Activated T-helper 1 cell treated with anti-CD3 and anti-CD28 coated beads, Interleukin-12 subunit alpha, Interleukin-12 subunit beta, Interleukin-2, Interleukin-4 antibody, amounts not matched to agents 30 ng/mL and 10 ng/mL and 1 ng/mL, durations not matched to agents 14 hours and 24 hours and 36 hours (primary cell): ENCODE data around the gene KCNJ8. TPM values are rescaled to one million over a fixed set of nuclear protein-coding genes. Genes with fewer than 3 reads are reported as not detected.
"Not testable (repeated sequence)": the region's sequence is repeated elsewhere in the genome, so short reads cannot be mapped to it uniquely, and the experiment has no call there.

Source experiments
- DNase-seq: peaks from one replicate; pipeline ENCODE4 v3.0.0; 2021; ENCODE audit warnings: low spot score
- H3K27ac Mint-ChIP-seq: one replicate; pipeline ENCODE4 v1.8.0; 2021; ENCODE audit warnings: mild to moderate bottlenecking, mixed read lengths
- H3K27me3 Mint-ChIP-seq: one replicate; pipeline ENCODE4 v1.8.0; 2022; ENCODE audit warnings: mild to moderate bottlenecking, moderate library complexity, mixed read lengths; ENCODE audit not compliant: insufficient read depth
- H3K36me3 Mint-ChIP-seq: one replicate; pipeline ENCODE4 v1.8.0; 2021; ENCODE audit warnings: low read depth, mixed read lengths
- H3K4me1 Mint-ChIP-seq: one replicate; pipeline ENCODE4 v1.8.0; 2021; ENCODE audit warnings: low read depth, mixed read lengths
- H3K4me3 Mint-ChIP-seq: one replicate; pipeline ENCODE4 v1.8.0; 2021; ENCODE audit warnings: mild to moderate bottlenecking, moderate library complexity, mixed read lengths
- H3K9me3 Mint-ChIP-seq: one replicate; pipeline ENCODE4 v1.8.0; 2021; ENCODE audit warnings: mixed read lengths
- intact Hi-C: fragments of 100-400 bp; cut with micrococcal nuclease; formaldehyde crosslinking; loops from one replicate; pipeline ENCODE4 v1.15.1; 2024
- total RNA-seq: library from RNA; stranded (reverse); gene quantifications from 2 replicates; pipeline ENCODE4 v1.2.3, GENCODE V29; 2022

The KCNJ8 gene
- total RNA-seq: not detected in 2 replicates

GRCh38 chr12:21774358-21775132, at the start of gene KCNJ8:
TSS of gene KCNJ8 (minus strand) at chr12:21774706. CDS start at chr12:21773616, 1,090 bp downstream.
- peaks cover 40% of the 10 kb centered on the region for H3K27me3 Mint-ChIP-seq
- H3K4me3 Mint-ChIP-seq: no peak within 1 kb of the TSS
- intact Hi-C loops: loop anchor here (5.0 to 10.0 kb wide), 2 partner anchors 168 to 560 kb away; partner anchors contain the start of genes ABCC9 and ST8SIA1
- no peak for DNase-seq
- H3K4me1 Mint-ChIP-seq: no peaks in the 10 kb centered on the region
- H3K36me3 Mint-ChIP-seq: no peaks in the 10 kb centered on the region
- H3K27ac Mint-ChIP-seq: no peak within 1 kb of the TSS
- no peaks in the 10 kb centered on the region for H3K9me3 Mint-ChIP-seq

- H3K9me3 Mint-ChIP-seq: no peaks in the 10 kb centered on the region
- H3K27ac Mint-ChIP-seq: no peak overlapping the region
- H3K27me3 Mint-ChIP-seq: peaks cover 2% of the 10 kb centered on the region
- H3K4me3 Mint-ChIP-seq: no peak overlapping the region
- H3K36me3 Mint-ChIP-seq: no peaks in the 10 kb centered on the region
- intact Hi-C loops: no loop called here
- no peak for DNase-seq
- H3K4me1 Mint-ChIP-seq: no peaks in the 10 kb centered on the region
Observed at GRCh38 chr12:21823581-21823980, 49.1 kb upstream of the KCNJ8 start.

GRCh38 chr12:21819678-21820077, 45.2 kb upstream of the KCNJ8 start:
- intact Hi-C loops: no loop called here
- Mint-ChIP-seq H3K27me3 (peaks cover 2% of the 10 kb centered on the region), H3K27ac (no peak overlapping the region), H3K9me3 (no peaks in the 10 kb centered on the region), H3K36me3 (no peaks in the 10 kb centered on the region), H3K4me3 (no peak overlapping the region), H3K4me1 (no peaks in the 10 kb centered on the region)
- DNase-seq: no peak

DNA sequence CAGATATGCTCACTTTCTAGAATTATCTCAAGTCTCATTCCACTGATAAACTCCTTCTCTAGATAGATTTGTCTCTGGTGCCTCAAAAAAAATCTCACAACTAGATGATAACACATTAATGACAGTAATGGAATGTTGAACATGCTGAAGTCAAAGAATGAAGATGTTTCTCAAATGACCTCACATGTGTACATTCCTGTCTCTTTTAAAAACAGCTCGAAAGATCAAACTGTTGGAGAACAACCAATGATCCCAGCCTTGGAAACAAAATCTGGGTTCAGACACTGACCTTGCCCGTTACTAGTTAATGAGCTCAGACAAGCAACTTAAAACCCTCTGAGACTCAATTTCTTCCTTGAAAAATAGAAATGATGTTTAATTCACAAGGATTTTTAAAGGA, 44.7 kb upstream of the KCNJ8 start:
- Mint-ChIP-seq H3K36me3 (no peaks in the 10 kb centered on the region), H3K4me3 (no peak overlapping the region), H3K4me1 (no peaks in the 10 kb centered on the region), H3K9me3 (no peaks in the 10 kb centered on the region), H3K27me3 (peaks cover 2% of the 10 kb centered on the region), H3K27ac (no peak overlapping the region)
- DNase-seq: no peak
- intact Hi-C loops: no loop called here

DNA sequence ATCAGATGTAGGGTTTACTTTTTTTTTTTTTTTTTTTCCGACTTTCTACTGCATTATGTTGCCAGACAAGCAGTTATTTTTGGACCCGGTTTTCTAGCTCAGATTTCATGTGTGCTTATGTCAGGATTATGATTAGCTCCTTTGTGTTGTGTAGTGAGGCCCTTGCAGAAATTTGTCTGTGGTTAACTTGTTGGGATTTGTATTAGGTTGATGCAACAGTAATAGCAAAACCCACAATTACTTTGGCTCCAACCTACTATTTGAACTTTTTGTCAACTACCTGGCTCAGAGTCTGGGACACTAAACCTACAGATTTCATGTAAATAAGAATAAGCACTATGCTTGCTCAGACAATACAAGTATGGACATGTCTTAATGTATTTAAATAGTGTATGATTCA, 44.1 kb upstream of the KCNJ8 start:
- H3K4me3 Mint-ChIP-seq: no peak overlapping the region
- intact Hi-C loops: no loop called here
- no peaks in the 10 kb centered on the region for H3K36me3 Mint-ChIP-seq
- DNase-seq: no peak
- no peaks in the 10 kb centered on the region for H3K27me3 Mint-ChIP-seq
- H3K27ac Mint-ChIP-seq: no peak overlapping the region
- no peaks in the 10 kb centered on the region for H3K9me3 Mint-ChIP-seq
- H3K4me1 Mint-ChIP-seq: no peaks in the 10 kb centered on the region

- H3K9me3 Mint-ChIP-seq: no peaks in the 10 kb centered on the region
- intact Hi-C loops: no loop called here
- no peak overlapping the region for H3K4me3 Mint-ChIP-seq
- no peaks in the 10 kb centered on the region for H3K27me3 Mint-ChIP-seq
- no peaks in the 10 kb centered on the region for H3K4me1 Mint-ChIP-seq
- H3K27ac Mint-ChIP-seq: no peak overlapping the region
- no peaks in the 10 kb centered on the region for H3K36me3 Mint-ChIP-seq
- no peak for DNase-seq
Observed at GRCh38 chr12:21815306-21816062, 41.0 kb upstream of the KCNJ8 start.

GRCh38 chr12:21814814-21815213, 40.3 kb upstream of the KCNJ8 start:
- Mint-ChIP-seq H3K4me1 (no peaks in the 10 kb centered on the region), H3K4me3 (no peak overlapping the region), H3K27me3 (no peaks in the 10 kb centered on the region), H3K9me3 (peaks cover 4% of the 10 kb centered on the region), H3K36me3 (no peaks in the 10 kb centered on the region), H3K27ac (no peak overlapping the region)
- DNase-seq: no peak
- intact Hi-C loops: no loop called here

GRCh38 chr12:21814327-21814726, 39.8 kb upstream of the KCNJ8 start:
- H3K4me3 Mint-ChIP-seq: no peak overlapping the region
- peaks cover 4% of the 10 kb centered on the region for H3K9me3 Mint-ChIP-seq
- intact Hi-C loops: no loop called here
- H3K4me1 Mint-ChIP-seq: no peaks in the 10 kb centered on the region
- H3K27ac Mint-ChIP-seq: no peak overlapping the region
- no peaks in the 10 kb centered on the region for H3K36me3 Mint-ChIP-seq
- no peak for DNase-seq
- no peaks in the 10 kb centered on the region for H3K27me3 Mint-ChIP-seq

DNA sequence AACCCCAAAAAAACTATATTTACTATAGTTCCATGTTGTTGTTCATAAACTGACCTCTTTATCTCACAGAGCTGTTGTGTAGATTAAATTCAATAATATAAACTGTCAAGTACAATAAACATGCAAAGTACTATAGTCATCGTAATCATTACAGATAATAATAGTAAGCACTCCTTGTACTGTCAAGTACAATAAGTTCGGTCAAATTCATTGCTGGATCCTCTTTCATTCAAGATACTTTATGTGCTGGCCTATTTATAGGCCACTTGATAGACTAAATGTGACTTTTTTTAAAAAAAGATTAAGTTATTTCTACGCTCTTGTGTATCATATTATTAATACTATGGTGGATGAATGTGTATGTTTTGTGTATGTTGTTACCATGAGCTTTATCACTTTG, 39.2 kb upstream of the KCNJ8 start:
- no peaks in the 10 kb centered on the region for H3K36me3 Mint-ChIP-seq
- no peak overlapping the region for H3K27ac Mint-ChIP-seq
- no peak for DNase-seq
- peaks cover 4% of the 10 kb centered on the region for H3K9me3 Mint-ChIP-seq
- no peaks in the 10 kb centered on the region for H3K4me1 Mint-ChIP-seq
- no peak overlapping the region for H3K4me3 Mint-ChIP-seq
- intact Hi-C loops: no loop called here
- H3K27me3 Mint-ChIP-seq: no peaks in the 10 kb centered on the region

- Mint-ChIP-seq H3K27ac (no peak overlapping the region), H3K9me3 (peaks cover 4% of the 10 kb centered on the region), H3K36me3 (no peaks in the 10 kb centered on the region), H3K27me3 (no peaks in the 10 kb centered on the region), H3K4me3 (no peak overlapping the region), H3K4me1 (no peaks in the 10 kb centered on the region)
- no peak for DNase-seq
- intact Hi-C loops: no loop called here
Observed at GRCh38 chr12:21813125-21813524, 38.6 kb upstream of the KCNJ8 start.

DNA sequence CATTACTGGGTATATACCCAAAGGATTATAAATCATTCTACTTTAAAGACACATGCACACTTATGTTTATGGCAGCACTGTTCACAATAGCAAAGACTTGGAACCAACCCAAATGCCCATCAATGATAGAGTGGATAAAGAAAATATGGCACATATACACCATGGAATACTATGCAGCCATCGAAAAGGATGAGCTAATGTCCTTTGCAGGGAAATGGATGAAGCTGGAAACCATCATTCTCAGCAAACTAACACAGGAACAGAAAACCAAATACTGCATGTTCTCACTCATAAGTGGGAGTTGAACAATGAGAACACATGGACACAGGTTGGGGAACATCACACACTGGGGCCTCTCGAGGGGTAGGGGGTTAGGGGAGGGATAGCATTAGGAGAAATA, 37.8 kb upstream of the KCNJ8 start:
- H3K27ac Mint-ChIP-seq, H3K4me1 Mint-ChIP-seq, H3K36me3 Mint-ChIP-seq, DNase-seq, H3K27me3 Mint-ChIP-seq, H3K4me3 Mint-ChIP-seq, intact Hi-C loops, H3K9me3 Mint-ChIP-seq: not testable (repeated sequence)

DNA sequence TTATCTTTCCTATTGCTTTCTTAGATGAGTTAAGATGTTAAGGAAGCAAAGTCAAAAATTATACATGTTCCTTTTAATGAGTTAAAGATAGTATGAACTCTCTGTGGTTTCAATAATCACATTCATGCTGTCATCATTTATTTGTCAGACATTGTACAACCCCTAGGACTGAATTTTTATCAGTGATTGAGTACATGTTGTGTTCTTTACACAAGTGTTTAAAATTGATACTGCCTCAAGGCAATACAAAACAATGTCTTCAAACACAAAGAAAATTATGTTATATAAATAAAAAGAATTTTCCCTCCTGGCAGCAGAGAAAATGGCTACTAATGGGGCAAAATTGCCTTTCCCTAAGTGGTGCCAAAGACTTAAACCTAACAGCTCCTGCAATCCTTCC, 34.6 kb upstream of the KCNJ8 start:
- Mint-ChIP-seq H3K4me1 (no peaks in the 10 kb centered on the region), H3K9me3 (peaks cover 4% of the 10 kb centered on the region), H3K27ac (no peak overlapping the region), H3K4me3 (no peak overlapping the region), H3K27me3 (no peaks in the 10 kb centered on the region), H3K36me3 (no peaks in the 10 kb centered on the region)
- intact Hi-C loops: no loop called here
- no peak for DNase-seq

GRCh38 chr12:21806255-21806654, 31.7 kb upstream of the KCNJ8 start:
- H3K27ac Mint-ChIP-seq: no peak overlapping the region
- no peaks in the 10 kb centered on the region for H3K4me1 Mint-ChIP-seq
- DNase-seq: no peak
- H3K9me3 Mint-ChIP-seq: peaks cover 4% of the 10 kb centered on the region
- no peak overlapping the region for H3K4me3 Mint-ChIP-seq
- intact Hi-C loops: no loop called here
- H3K27me3 Mint-ChIP-seq: no peaks in the 10 kb centered on the region
- H3K36me3 Mint-ChIP-seq: no peaks in the 10 kb centered on the region
